ENCODE results near the gene DRAM1. TPM values are rescaled to one million over a fixed set of nuclear protein-coding genes. Genes with fewer than 3 reads are reported as not detected.

DRAM1 gene
- total RNA-seq, 4 donors from 2014 or later = 1.4 to 15.0 (median 6.0) TPM

GRCh38 chr12:101941306-101942249 lies 64.2 kb downstream of the DRAM1 start:
- H3K4me1 ChIP-seq = peaks cover 3 to 40% (median 4%) of the 10 kb centered on the region in 3 donors
- TF ChIP-seq POLR2A (IDR thresholded peaks at IDR 0.05) (no peak), CTCF (IDR thresholded peaks at IDR 0.05) (no peak)
- no peaks in the 10 kb centered on the region for H3K9me3 ChIP-seq
- H3K36me3 ChIP-seq = no peaks in the 10 kb centered on the region
- 54 to 65% methylated on average over 4 of the region's 4 CpGs for WGBS, 2 donors
- no peak overlapping the region for H3K4me3 ChIP-seq
- H3K27ac ChIP-seq = peak overlapping the region in 2 of 4 donors; percentile 44 to 82
- intact Hi-C loops (cut with DNase I) = no loop called here
- no peak for DNase-seq
- H3K27me3 ChIP-seq = no peaks in the 10 kb centered on the region

GRCh38 chr12:101942250-101942605 lies 64.8 kb downstream of the DRAM1 start:
- 92 to 100% methylated on average over 1 of the region's 1 CpG for WGBS, 2 donors
- intact Hi-C loops (cut with DNase I) = no loop called here
- peak overlapping the region in 1 of 4 donors; percentile 82 for H3K27ac ChIP-seq
- peaks cover 0 to 35% (median 4%) of the 10 kb centered on the region in 3 donors for H3K4me1 ChIP-seq
- no peak overlapping the region for H3K4me3 ChIP-seq
- H3K27me3 ChIP-seq = no peaks in the 10 kb centered on the region
- DNase-seq = no peak
- H3K9me3 ChIP-seq = no peaks in the 10 kb centered on the region
- TF ChIP-seq CTCF (IDR thresholded peaks at IDR 0.05) (no peak), POLR2A (IDR thresholded peaks at IDR 0.05) (no peak)
- no peaks in the 10 kb centered on the region for H3K36me3 ChIP-seq

GRCh38 chr12:101945369-101946232 lies 68.2 kb downstream of the DRAM1 start:
- no peaks in the 10 kb centered on the region for H3K36me3 ChIP-seq
- no peaks in the 10 kb centered on the region for H3K27me3 ChIP-seq
- no peak for DNase-seq
- peaks cover 0 to 24% (median 0%) of the 10 kb centered on the region in 3 donors for H3K4me1 ChIP-seq
- H3K9me3 ChIP-seq = no peaks in the 10 kb centered on the region
- no peak overlapping the region for H3K4me3 ChIP-seq
- peak overlapping the region in 2 of 4 donors; percentile 48 to 52 for H3K27ac ChIP-seq
- whole genome bisulfite sequencing, 2 donors = 52 to 68% methylated on average over 12 to 15 of the region's 15 CpGs
- TF ChIP-seq CTCF (IDR thresholded peaks at IDR 0.05) = no peak
- no peak for TF ChIP-seq POLR2A (IDR thresholded peaks at IDR 0.05)
- intact Hi-C loops (cut with DNase I) = no loop called here

GRCh38 chr12:101946233-101946611 lies 68.8 kb downstream of the DRAM1 start:
- no peak for DNase-seq
- no peak overlapping the region for H3K4me3 ChIP-seq
- H3K27me3 ChIP-seq = no peaks in the 10 kb centered on the region
- no peak for TF ChIP-seq CTCF (IDR thresholded peaks at IDR 0.05)
- no peak for TF ChIP-seq POLR2A (IDR thresholded peaks at IDR 0.05)
- 82 to 86% methylated on average over 1 of the region's 1 CpG for WGBS, 2 donors
- H3K36me3 ChIP-seq = no peaks in the 10 kb centered on the region
- H3K4me1 ChIP-seq = peaks cover 0 to 18% (median 0%) of the 10 kb centered on the region in 3 donors
- no peaks in the 10 kb centered on the region for H3K9me3 ChIP-seq
- intact Hi-C loops (cut with DNase I) = no loop called here
- peak overlapping the region in 2 of 4 donors; percentile 48 to 52 for H3K27ac ChIP-seq
